ENCODE results near the gene CRIM1.
A peak's percentile ranks its signal among the peaks of the same experiment; 100 is the strongest.

CRIM1 gene

DNA sequence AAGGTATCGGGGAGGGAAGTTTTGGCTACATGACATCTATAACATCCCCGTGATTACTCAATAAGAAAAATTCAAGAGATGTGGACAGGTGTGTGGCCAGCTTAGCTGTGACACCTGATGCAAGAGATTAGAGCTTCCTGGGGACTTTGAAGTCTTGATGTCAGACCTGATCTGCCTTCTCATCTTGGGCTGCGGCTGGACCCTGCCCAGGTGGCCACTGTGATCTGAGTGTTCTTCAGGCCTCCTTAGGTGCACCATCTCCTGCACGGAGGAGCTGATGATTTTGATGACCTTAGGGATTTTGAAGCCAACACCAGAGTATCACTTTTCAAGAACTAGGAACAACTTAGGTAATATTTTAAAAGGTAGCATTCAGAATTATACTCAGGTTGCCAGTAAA is 128.9 kb downstream of the CRIM1 start:
- Histone ChIP-seq H3K27ac (peak overlapping the region; percentile 74 to 75), H3K4me3 (no peak overlapping the region), H3K36me3 (peaks cover 23 to 39% (median 26%) of the 10 kb centered on the region in 3 donors), H3K27me3 (no peaks in the 10 kb centered on the region), H3K4me1 (peaks cover 0 to 88% (median 60%) of the 10 kb centered on the region in 4 donors), H3K9me3 (no peaks in the 10 kb centered on the region)
- TF ChIP-seq, protein P1, sequence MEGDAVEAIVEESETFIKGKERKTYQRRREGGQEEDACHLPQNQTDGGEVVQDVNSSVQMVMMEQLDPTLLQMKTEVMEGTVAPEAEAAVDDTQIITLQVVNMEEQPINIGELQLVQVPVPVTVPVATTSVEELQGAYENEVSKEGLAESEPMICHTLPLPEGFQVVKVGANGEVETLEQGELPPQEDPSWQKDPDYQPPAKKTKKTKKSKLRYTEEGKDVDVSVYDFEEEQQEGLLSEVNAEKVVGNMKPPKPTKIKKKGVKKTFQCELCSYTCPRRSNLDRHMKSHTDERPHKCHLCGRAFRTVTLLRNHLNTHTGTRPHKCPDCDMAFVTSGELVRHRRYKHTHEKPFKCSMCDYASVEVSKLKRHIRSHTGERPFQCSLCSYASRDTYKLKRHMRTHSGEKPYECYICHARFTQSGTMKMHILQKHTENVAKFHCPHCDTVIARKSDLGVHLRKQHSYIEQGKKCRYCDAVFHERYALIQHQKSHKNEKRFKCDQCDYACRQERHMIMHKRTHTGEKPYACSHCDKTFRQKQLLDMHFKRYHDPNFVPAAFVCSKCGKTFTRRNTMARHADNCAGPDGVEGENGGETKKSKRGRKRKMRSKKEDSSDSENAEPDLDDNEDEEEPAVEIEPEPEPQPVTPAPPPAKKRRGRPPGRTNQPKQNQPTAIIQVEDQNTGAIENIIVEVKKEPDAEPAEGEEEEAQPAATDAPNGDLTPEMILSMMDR (IDR thresholded peaks at IDR 0.05) = no peak
- intact Hi-C loops (cut with DNase I; ENCODE audit: low total_unique reads) = no loop called here
- DNase-seq = no peak

DNA sequence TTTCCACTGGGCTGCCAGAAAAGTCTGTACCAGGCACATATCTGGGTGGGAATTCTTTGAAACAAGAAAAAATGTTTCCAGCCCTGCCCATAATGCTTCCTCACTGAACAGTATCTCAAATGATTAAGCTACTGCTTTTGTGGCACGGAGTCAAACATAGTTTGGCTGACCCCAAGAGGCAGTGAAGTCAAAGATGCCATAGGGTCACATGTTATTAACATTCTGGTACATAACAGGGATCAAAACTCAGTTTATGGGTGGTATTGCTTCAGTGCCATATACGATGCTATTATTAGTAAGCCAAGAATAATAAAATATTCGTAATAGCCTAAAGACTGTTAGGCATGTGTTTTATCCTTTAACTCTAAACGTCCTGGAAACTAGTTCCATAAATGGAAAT is 129.9 kb downstream of the CRIM1 start:
- peak overlapping the region; percentile 74 to 75 for H3K27ac ChIP-seq
- H3K4me3 ChIP-seq = no peak overlapping the region
- TF ChIP-seq, protein P1 (IDR thresholded peaks at IDR 0.05) = no peak
- H3K4me1 ChIP-seq = peaks cover 0 to 97% (median 67%) of the 10 kb centered on the region in 4 donors
- intact Hi-C loops (cut with DNase I; ENCODE audit: low total_unique reads) = no loop called here
- H3K36me3 ChIP-seq = peaks cover 13 to 29% (median 17%) of the 10 kb centered on the region in 3 donors
- no peak for DNase-seq
- H3K27me3 ChIP-seq = no peaks in the 10 kb centered on the region
- no peaks in the 10 kb centered on the region for H3K9me3 ChIP-seq

DNA sequence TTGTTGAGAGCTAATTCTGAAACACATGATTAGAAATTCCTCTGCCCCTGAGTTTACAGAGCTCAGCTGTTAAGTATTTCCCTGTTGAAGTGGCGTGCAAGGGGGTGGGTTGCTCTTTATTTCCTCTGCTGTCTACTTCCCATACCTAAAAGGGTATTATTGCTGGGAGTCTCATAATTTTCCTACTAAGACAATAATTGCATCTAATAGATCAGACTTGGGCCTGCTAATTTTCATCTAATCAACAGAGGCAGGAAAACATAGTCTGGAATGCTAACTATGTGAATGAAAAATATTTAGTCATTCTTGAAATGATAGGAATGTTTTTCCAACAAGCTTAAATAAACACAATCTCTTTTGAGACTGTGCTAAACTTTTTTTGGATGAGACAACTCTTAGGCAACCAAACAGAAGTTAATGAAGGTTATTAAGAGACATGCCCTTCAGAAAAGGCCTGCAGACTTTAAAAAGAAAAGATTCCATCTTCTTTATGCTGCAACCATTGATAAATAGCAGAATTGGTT is 131.0 kb downstream of the CRIM1 start:
- Histone ChIP-seq H3K27me3 (no peaks in the 10 kb centered on the region), H3K36me3 (peaks cover 4 to 18% (median 8%) of the 10 kb centered on the region in 3 donors), H3K27ac (peak overlapping the region; percentile 74 to 75), H3K9me3 (no peaks in the 10 kb centered on the region), H3K4me3 (no peak overlapping the region), H3K4me1 (peaks cover 0 to 98% (median 71%) of the 10 kb centered on the region in 4 donors)
- DNase-seq = no peak
- TF ChIP-seq, protein P1 (IDR thresholded peaks at IDR 0.05) = no peak
- intact Hi-C loops (cut with DNase I; ENCODE audit: low total_unique reads) = no loop called here

DNA sequence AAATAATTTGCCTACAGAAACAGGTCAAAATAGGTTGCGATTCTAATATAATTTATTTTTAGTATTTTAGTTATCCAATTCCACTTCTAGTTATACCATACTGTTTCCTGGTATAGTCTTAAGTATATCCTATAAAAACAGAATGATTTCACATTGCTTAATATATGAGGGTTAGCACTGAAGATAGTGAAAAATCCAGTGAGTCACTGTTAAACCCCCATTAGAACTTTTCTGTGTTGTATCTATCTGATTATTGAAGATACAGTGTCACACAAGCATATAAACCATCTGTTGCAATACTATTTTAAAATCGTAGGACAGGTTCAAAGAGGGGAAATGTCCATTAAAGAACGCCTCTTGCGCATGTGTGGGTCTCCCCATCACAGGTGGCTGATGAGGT is 132.4 kb downstream of the CRIM1 start:
- H3K4me1 ChIP-seq = peaks cover 0 to 100% (median 68%) of the 10 kb centered on the region in 4 donors
- DNase-seq = no peak
- no peak overlapping the region for H3K4me3 ChIP-seq
- no peaks in the 10 kb centered on the region for H3K9me3 ChIP-seq
- intact Hi-C loops (cut with DNase I; ENCODE audit: low total_unique reads) = no loop called here
- TF ChIP-seq, protein P1 (IDR thresholded peaks at IDR 0.05) = no peak
- peaks cover 0 to 7% (median 4%) of the 10 kb centered on the region in 3 donors for H3K36me3 ChIP-seq
- H3K27ac ChIP-seq = peak overlapping the region; percentile 55 to 75
- H3K27me3 ChIP-seq = no peaks in the 10 kb centered on the region

DNA sequence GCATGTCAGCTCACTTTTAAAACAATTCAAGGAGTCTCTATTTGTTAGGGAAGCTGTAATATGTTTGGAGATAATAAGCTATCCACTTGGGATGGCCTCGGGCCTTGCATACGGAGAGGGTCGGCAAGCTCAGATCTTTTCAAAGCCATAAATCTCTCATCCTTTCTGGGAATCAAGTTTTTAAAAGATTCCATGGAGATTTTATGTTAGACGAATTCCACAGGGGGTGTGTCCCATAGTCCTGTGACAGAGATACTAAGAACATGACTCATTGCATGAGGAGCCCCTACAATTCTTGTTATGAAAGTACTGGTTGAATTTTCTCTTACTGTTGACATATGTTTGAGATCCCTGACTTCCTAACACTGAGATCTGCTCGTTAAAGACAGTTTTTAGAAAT is 133.7 kb downstream of the CRIM1 start:
- peaks cover 0 to 100% (median 63%) of the 10 kb centered on the region in 4 donors for H3K4me1 ChIP-seq
- H3K9me3 ChIP-seq = no peaks in the 10 kb centered on the region
- H3K36me3 ChIP-seq = peaks cover 0 to 4% (median 0%) of the 10 kb centered on the region in 3 donors
- H3K27me3 ChIP-seq = no peaks in the 10 kb centered on the region
- peak overlapping the region; percentile 55 to 75 for H3K27ac ChIP-seq
- H3K4me3 ChIP-seq = no peak overlapping the region
- TF ChIP-seq, protein P1 (IDR thresholded peaks at IDR 0.05) = no peak
- DNase-seq = no peak
- intact Hi-C loops (cut with DNase I; ENCODE audit: low total_unique reads) = no loop called here
